Measurements from ENCODE around the gene UGGT2.

Gene UGGT2

DNA sequence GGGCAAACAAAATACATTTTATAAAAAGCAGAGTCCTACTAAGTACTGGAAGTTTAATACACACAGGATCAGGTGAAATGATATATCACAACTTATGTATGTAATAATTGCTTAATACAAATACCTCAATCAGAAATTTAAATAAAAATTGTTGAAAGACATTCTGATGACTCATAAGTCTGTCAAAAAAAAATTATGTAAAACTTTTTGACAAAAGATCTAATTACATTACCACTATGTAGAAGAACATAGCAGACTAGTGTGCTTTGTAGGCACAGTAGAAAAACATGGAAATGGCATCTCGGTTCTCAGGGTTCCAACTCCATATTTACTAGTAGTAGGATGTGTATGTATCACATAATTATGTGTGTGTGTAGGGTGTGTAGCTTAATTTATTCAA, 220.1 kb downstream of the UGGT2 start:
- no peak overlapping the region for H3K4me2 ChIP-seq

DNA sequence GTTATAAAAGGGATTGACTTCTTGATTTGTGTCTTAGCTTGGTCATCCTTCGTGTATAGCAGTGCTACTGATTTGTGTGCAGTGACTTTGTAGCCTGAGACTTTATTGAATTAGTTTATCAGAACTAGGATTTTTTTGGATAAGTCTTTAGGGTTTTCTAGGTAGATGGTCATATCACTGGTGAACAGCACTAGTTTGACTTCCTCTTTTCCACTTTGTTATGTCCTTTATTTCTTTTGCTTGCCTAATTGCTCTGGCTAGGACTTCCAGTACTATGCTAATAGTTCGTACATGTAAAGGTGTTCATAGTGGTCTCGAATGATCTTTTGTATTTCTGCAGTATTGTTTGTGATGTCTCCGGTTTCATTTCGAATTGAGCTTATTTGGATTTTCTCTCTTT, 230.9 kb downstream of the UGGT2 start:
- H3K27me3 ChIP-seq (ENCODE audit: insufficient read depth, low read depth), result no peaks in the 10 kb centered on the region
- no peak overlapping the region for H3K27ac ChIP-seq
- H3K4me3 ChIP-seq (IDR thresholded peaks at IDR 0.05; ENCODE audit: insufficient read depth, low read depth, low read length), result no peak overlapping the region
- H3K36me3 ChIP-seq (ENCODE audit: insufficient read depth), result no peaks in the 10 kb centered on the region
- H3K4me1 ChIP-seq (ENCODE audit: low read depth, poor library complexity, severe bottlenecking), result no peaks in the 10 kb centered on the region
- no peaks in the 10 kb centered on the region for H4K20me1 ChIP-seq (ENCODE audit: insufficient read depth)
- no peak overlapping the region for H2AFZ ChIP-seq (ENCODE audit: low read depth)
- H3K79me2 ChIP-seq (ENCODE audit: insufficient read depth, low read depth), result no peaks in the 10 kb centered on the region
- no peak overlapping the region for H3K9ac ChIP-seq
- TF ChIP-seq, protein P1, sequence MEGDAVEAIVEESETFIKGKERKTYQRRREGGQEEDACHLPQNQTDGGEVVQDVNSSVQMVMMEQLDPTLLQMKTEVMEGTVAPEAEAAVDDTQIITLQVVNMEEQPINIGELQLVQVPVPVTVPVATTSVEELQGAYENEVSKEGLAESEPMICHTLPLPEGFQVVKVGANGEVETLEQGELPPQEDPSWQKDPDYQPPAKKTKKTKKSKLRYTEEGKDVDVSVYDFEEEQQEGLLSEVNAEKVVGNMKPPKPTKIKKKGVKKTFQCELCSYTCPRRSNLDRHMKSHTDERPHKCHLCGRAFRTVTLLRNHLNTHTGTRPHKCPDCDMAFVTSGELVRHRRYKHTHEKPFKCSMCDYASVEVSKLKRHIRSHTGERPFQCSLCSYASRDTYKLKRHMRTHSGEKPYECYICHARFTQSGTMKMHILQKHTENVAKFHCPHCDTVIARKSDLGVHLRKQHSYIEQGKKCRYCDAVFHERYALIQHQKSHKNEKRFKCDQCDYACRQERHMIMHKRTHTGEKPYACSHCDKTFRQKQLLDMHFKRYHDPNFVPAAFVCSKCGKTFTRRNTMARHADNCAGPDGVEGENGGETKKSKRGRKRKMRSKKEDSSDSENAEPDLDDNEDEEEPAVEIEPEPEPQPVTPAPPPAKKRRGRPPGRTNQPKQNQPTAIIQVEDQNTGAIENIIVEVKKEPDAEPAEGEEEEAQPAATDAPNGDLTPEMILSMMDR (conservative IDR thresholded peaks at IDR 0.05; ENCODE audit: low read depth, low read length), result no peak
- H3K4me2 ChIP-seq, result no peak overlapping the region

More for the DNA sequence above, 220.1 kb downstream of the UGGT2 start:
- Histone ChIP-seq H3K79me2 (ENCODE audit: insufficient read depth, low read depth) (no peaks in the 10 kb centered on the region), H3K36me3 (ENCODE audit: insufficient read depth) (no peaks in the 10 kb centered on the region), H3K4me3 (IDR thresholded peaks at IDR 0.05; ENCODE audit: insufficient read depth, low read depth, low read length) (no peak overlapping the region), H2AFZ (ENCODE audit: low read depth) (no peak overlapping the region), H3K4me1 (ENCODE audit: low read depth, poor library complexity, severe bottlenecking) (no peaks in the 10 kb centered on the region), H3K9ac (no peak overlapping the region), H3K27me3 (ENCODE audit: insufficient read depth, low read depth) (no peaks in the 10 kb centered on the region), H4K20me1 (ENCODE audit: insufficient read depth) (no peaks in the 10 kb centered on the region), H3K27ac (no peak overlapping the region)
- TF ChIP-seq, protein P1 (conservative IDR thresholded peaks at IDR 0.05; ENCODE audit: low read depth, low read length), result no peak

DNA sequence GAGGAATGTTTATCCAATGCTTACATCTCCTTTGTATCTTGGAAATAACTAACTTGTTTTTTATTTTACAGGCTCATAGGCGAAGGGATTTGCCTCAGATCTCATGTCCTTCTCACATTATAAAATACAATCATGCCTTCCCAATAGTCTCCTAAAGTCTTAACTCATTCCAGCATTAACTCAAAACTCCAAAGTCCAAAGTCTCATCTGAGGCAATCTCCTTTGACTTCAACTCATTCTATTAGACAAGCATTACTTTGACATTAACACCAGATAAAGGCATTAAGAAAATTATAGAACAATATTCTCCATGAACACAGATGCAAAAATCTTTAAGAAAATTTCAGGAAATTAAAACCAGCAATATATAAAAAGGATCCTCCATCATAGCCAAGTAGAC, 238.7 kb downstream of the UGGT2 start:
- Histone ChIP-seq H3K27ac (no peak overlapping the region), H3K4me1 (ENCODE audit: low read depth, poor library complexity, severe bottlenecking) (no peaks in the 10 kb centered on the region), H3K27me3 (ENCODE audit: insufficient read depth, low read depth) (no peaks in the 10 kb centered on the region), H3K9ac (no peak overlapping the region), H2AFZ (ENCODE audit: low read depth) (no peak overlapping the region), H3K4me2 (no peak overlapping the region), H3K4me3 (IDR thresholded peaks at IDR 0.05; ENCODE audit: insufficient read depth, low read depth, low read length) (no peak overlapping the region), H3K79me2 (ENCODE audit: insufficient read depth, low read depth) (no peaks in the 10 kb centered on the region), H3K36me3 (ENCODE audit: insufficient read depth) (no peaks in the 10 kb centered on the region), H4K20me1 (ENCODE audit: insufficient read depth) (no peaks in the 10 kb centered on the region)
- TF ChIP-seq, protein P1 (conservative IDR thresholded peaks at IDR 0.05; ENCODE audit: low read depth, low read length), result no peak

DNA sequence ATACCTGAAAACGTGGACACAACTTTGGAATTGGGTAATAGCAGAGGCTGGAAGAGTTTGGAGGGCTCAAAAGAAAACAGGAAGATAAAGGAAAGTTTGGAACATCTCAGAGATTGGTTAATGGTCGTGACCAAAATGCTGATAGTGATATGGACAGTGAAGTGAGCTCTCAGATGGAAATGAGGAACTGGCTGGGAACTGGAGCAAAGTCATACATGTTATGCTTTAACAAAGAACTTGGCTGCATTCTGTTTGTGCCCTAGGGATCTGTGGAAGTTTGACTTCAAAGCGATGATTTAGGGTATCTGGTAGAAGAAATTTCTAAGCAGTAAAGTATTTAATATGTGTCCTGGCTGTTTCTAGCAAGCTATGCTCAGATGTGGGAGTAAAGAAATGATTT, 240.1 kb downstream of the UGGT2 start:
- H3K27ac ChIP-seq, result no peak overlapping the region
- TF ChIP-seq, protein P1 (conservative IDR thresholded peaks at IDR 0.05; ENCODE audit: low read depth, low read length), result no peak
- no peak overlapping the region for H3K4me3 ChIP-seq (IDR thresholded peaks at IDR 0.05; ENCODE audit: insufficient read depth, low read depth, low read length)
- H3K27me3 ChIP-seq (ENCODE audit: insufficient read depth, low read depth), result no peaks in the 10 kb centered on the region
- H3K79me2 ChIP-seq (ENCODE audit: insufficient read depth, low read depth), result no peaks in the 10 kb centered on the region
- H3K4me2 ChIP-seq, result no peak overlapping the region
- H2AFZ ChIP-seq (ENCODE audit: low read depth), result no peak overlapping the region
- H4K20me1 ChIP-seq (ENCODE audit: insufficient read depth), result no peaks in the 10 kb centered on the region
- H3K36me3 ChIP-seq (ENCODE audit: insufficient read depth), result no peaks in the 10 kb centered on the region
- no peak overlapping the region for H3K9ac ChIP-seq
- no peaks in the 10 kb centered on the region for H3K4me1 ChIP-seq (ENCODE audit: low read depth, poor library complexity, severe bottlenecking)
